ENCODE data around the gene MEGF11. TPM values are rescaled to one million over a fixed set of nuclear protein-coding genes. Genes with fewer than 3 reads are reported as not detected.

MEGF11 gene
- total RNA-seq, 1 donor from 2014 or later, result not detected

DNA sequence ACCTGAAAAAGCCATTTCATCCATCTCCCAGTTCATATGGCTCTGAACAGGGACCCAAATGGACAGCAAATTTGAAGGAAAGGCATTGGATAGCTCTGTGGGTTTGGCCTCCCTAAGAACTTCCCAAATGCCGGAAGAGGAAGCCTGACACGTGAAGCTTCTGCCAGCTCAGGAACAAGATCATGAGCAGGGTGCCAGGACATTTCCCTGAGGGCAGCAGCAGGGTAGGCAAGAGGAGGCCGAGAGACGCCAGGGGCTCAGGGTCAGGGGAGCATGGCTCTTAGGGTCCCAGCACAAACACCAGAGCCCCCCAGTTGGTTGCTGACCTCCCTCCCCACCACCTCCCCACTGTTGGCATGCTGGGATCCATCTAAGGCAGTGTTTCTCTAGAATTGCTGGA lies 187.5 kb downstream of the MEGF11 start:
- Mint-ChIP-seq H3K36me3 (ENCODE audit: low read depth) (no peaks in the 10 kb centered on the region), H3K9me3 (no peaks in the 10 kb centered on the region)
- intact Hi-C loops (cut with micrococcal nuclease), result no loop called here

DNA sequence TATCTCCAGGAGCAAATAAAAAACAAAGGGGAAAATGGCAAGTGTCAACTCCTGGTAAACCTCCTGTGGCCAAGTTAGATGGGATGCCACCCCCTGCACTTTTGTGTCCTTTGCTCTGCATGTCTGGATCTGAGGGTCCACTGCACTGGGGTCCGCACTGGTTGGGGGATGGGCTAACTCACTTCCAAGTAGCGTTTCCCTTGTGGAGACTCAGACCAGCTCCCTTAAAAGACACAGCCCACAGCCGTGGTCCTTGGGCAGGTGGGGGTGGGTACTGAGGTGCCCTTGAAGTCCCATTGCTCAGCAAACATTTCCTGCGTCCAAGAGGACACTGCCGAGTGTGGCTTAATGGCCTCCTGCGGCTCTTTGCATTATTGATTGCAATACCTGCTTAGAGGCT lies 188.2 kb downstream of the MEGF11 start:
- intact Hi-C loops (cut with micrococcal nuclease), result no loop called here
- DNase-seq (ENCODE audit: low spot score), result no peak
- peaks cover 7% of the 10 kb centered on the region for H3K27me3 Mint-ChIP-seq (ENCODE audit: insufficient read depth)
- H3K27ac Mint-ChIP-seq, result no peak overlapping the region
- H3K4me3 Mint-ChIP-seq, result no peak overlapping the region
- no peaks in the 10 kb centered on the region for H3K36me3 Mint-ChIP-seq (ENCODE audit: low read depth)
- H3K4me1 Mint-ChIP-seq (ENCODE audit: low read depth), result no peaks in the 10 kb centered on the region
- no peaks in the 10 kb centered on the region for H3K9me3 Mint-ChIP-seq

More for the DNA sequence above, 187.5 kb downstream of the MEGF11 start:
- DNase-seq (ENCODE audit: low spot score), result no peak
- peaks cover 7% of the 10 kb centered on the region for H3K27me3 Mint-ChIP-seq (ENCODE audit: insufficient read depth)
- no peaks in the 10 kb centered on the region for H3K4me1 Mint-ChIP-seq (ENCODE audit: low read depth)
- no peak overlapping the region for H3K4me3 Mint-ChIP-seq
- no peak overlapping the region for H3K27ac Mint-ChIP-seq

GRCh38 chr15:66063147-66063546 lies 190.4 kb downstream of the MEGF11 start:
- DNase-seq (ENCODE audit: low spot score), result no peak
- H3K27ac Mint-ChIP-seq, result no peak overlapping the region
- no peaks in the 10 kb centered on the region for H3K9me3 Mint-ChIP-seq
- no peaks in the 10 kb centered on the region for H3K36me3 Mint-ChIP-seq (ENCODE audit: low read depth)
- H3K4me3 Mint-ChIP-seq, result no peak overlapping the region
- peaks cover 10% of the 10 kb centered on the region for H3K27me3 Mint-ChIP-seq (ENCODE audit: insufficient read depth)
- H3K4me1 Mint-ChIP-seq (ENCODE audit: low read depth), result no peaks in the 10 kb centered on the region
- intact Hi-C loops (cut with micrococcal nuclease), result no loop called here

DNA sequence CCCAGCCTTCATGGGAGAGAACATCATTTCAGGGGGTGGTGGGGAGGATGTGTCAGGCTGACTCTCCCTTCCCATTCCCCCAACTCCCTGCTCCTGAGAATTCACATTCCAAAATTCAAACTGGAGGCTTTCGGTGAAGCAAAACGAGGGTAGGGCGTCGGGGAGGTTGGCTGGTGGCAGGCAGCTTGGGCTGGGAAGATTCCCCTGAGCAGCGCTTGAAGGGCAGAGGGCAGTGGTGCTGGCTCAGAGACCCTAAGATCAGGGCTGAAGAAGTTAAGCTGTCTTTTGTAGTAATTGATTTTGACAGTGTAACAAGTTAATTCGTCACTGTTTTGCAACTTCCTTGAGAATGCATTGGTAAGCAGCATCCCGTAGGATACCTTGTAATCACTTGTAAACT lies 196.5 kb downstream of the MEGF11 start:
- H3K4me1 Mint-ChIP-seq (ENCODE audit: low read depth), result no peaks in the 10 kb centered on the region
- H3K4me3 Mint-ChIP-seq, result no peak overlapping the region
- no peaks in the 10 kb centered on the region for H3K9me3 Mint-ChIP-seq
- no peak overlapping the region for H3K27ac Mint-ChIP-seq
- DNase-seq (ENCODE audit: low spot score), result no peak
- intact Hi-C loops (cut with micrococcal nuclease), result no loop called here
- H3K27me3 Mint-ChIP-seq (ENCODE audit: insufficient read depth), result peaks cover 12% of the 10 kb centered on the region
- no peaks in the 10 kb centered on the region for H3K36me3 Mint-ChIP-seq (ENCODE audit: low read depth)

DNA sequence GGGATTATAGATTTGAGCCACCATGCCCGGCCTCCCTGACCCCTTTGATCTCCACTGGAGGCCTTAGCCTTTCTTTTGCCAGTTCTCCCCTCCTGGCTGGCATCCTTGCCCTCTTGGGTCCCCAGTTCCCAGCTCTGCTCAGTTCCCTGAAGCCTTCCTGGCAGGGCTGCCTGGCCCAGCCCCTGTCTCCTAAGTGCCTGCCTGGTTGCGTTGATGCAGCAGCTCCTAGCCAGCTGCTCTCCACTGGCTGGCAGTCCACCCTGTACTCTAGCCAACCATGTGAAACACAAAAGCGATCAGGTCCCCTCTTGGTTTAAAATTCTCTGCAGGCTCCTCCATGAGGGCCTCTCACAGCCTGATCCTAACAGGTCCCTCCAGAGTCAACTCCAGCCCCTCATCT lies 199.6 kb downstream of the MEGF11 start:
- Mint-ChIP-seq H3K4me1 (ENCODE audit: low read depth) (no peaks in the 10 kb centered on the region), H3K36me3 (ENCODE audit: low read depth) (no peaks in the 10 kb centered on the region), H3K4me3 (no peak overlapping the region), H3K27me3 (ENCODE audit: insufficient read depth) (peaks cover 13% of the 10 kb centered on the region), H3K9me3 (no peaks in the 10 kb centered on the region), H3K27ac (no peak overlapping the region)
- intact Hi-C loops (cut with micrococcal nuclease), result no loop called here
- no peak for DNase-seq (ENCODE audit: low spot score)

- no peaks in the 10 kb centered on the region for H3K4me1 Mint-ChIP-seq (ENCODE audit: low read depth)
- H3K36me3 Mint-ChIP-seq (ENCODE audit: low read depth), result no peaks in the 10 kb centered on the region
- peaks cover 14% of the 10 kb centered on the region for H3K27me3 Mint-ChIP-seq (ENCODE audit: insufficient read depth)
- H3K9me3 Mint-ChIP-seq, result no peaks in the 10 kb centered on the region
- H3K4me3 Mint-ChIP-seq, result no peak overlapping the region
- intact Hi-C loops (cut with micrococcal nuclease), result no loop called here
- DNase-seq (ENCODE audit: low spot score), result no peak
- no peak overlapping the region for H3K27ac Mint-ChIP-seq
Measured at GRCh38 chr15:66051833-66052232, 201.7 kb downstream of the MEGF11 start.

DNA sequence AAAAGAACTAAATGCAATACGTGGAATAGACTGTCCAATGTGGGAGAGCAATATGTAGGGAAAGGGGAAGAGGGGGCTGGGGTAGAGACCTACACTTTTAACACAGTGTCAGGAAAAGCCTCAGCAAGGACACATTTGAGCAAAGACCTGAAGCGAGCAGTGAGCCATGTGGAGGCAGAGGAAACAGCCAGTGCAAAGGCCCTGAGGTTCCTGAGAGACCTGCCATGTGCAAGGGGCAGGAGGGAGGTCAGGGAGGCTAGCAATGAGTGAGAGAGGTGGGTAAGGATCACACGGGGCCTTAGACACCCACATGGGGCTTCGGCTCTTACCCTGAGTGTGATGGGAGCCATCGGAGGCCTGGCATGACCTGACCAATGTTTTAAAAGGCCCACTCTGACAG lies 203.3 kb downstream of the MEGF11 start:
- intact Hi-C loops (cut with micrococcal nuclease), result no loop called here
- H3K4me1 Mint-ChIP-seq (ENCODE audit: low read depth), result no peaks in the 10 kb centered on the region

GRCh38 chr15:66049353-66049752 lies 204.2 kb downstream of the MEGF11 start:
- intact Hi-C loops (cut with micrococcal nuclease), result no loop called here
- H3K4me3 Mint-ChIP-seq, result no peak overlapping the region
- H3K9me3 Mint-ChIP-seq, result no peaks in the 10 kb centered on the region
- H3K4me1 Mint-ChIP-seq (ENCODE audit: low read depth), result no peaks in the 10 kb centered on the region
- no peak overlapping the region for H3K27ac Mint-ChIP-seq
- H3K27me3 Mint-ChIP-seq (ENCODE audit: insufficient read depth), result peaks cover 11% of the 10 kb centered on the region
- no peaks in the 10 kb centered on the region for H3K36me3 Mint-ChIP-seq (ENCODE audit: low read depth)
- no peak for DNase-seq (ENCODE audit: low spot score)

More for the DNA sequence above, 203.3 kb downstream of the MEGF11 start:
- Mint-ChIP-seq H3K36me3 (ENCODE audit: low read depth) (no peaks in the 10 kb centered on the region), H3K9me3 (no peaks in the 10 kb centered on the region), H3K4me3 (no peak overlapping the region), H3K27me3 (ENCODE audit: insufficient read depth) (peaks cover 14% of the 10 kb centered on the region), H3K27ac (no peak overlapping the region)
- no peak for DNase-seq (ENCODE audit: low spot score)

- Mint-ChIP-seq H3K4me1 (ENCODE audit: low read depth) (no peaks in the 10 kb centered on the region), H3K4me3 (no peak overlapping the region), H3K27me3 (ENCODE audit: insufficient read depth) (peaks cover 9% of the 10 kb centered on the region), H3K36me3 (ENCODE audit: low read depth) (no peaks in the 10 kb centered on the region), H3K27ac (no peak overlapping the region), H3K9me3 (no peaks in the 10 kb centered on the region)
- intact Hi-C loops (cut with micrococcal nuclease), result no loop called here
- DNase-seq (ENCODE audit: low spot score), result no peak
Measured at GRCh38 chr15:66047321-66048024, 206.1 kb downstream of the MEGF11 start.

DNA sequence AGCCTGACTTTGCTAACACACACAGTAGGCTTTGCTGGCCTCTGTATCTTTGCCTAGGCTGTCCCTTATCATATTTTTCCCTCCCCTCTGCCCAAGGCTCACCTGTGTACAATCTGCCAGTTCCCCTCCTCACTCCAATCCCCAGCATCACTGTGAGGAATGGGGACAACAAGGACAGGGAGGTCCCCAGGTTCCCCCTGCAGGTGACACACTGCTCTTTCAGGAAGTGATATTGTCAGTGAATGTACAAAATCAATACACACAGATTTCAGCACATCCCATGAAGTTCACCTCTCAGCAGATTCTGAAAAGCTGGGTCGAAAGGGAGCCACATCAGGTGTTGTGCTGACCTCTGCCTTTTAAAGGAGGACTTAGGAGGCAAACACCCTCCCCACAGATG lies 206.8 kb downstream of the MEGF11 start:
- intact Hi-C loops (cut with micrococcal nuclease), result no loop called here

GRCh38 chr15:66046326-66046725 lies 207.2 kb downstream of the MEGF11 start:
- DNase-seq (ENCODE audit: low spot score), result no peak
- intact Hi-C loops (cut with micrococcal nuclease), result no loop called here
- no peaks in the 10 kb centered on the region for H3K9me3 Mint-ChIP-seq
- no peak overlapping the region for H3K4me3 Mint-ChIP-seq
- H3K4me1 Mint-ChIP-seq (ENCODE audit: low read depth), result no peaks in the 10 kb centered on the region
- H3K36me3 Mint-ChIP-seq (ENCODE audit: low read depth), result no peaks in the 10 kb centered on the region
- H3K27ac Mint-ChIP-seq, result no peak overlapping the region
- H3K27me3 Mint-ChIP-seq (ENCODE audit: insufficient read depth), result peaks cover 16% of the 10 kb centered on the region

More for the DNA sequence above, 206.8 kb downstream of the MEGF11 start:
- no peaks in the 10 kb centered on the region for H3K9me3 Mint-ChIP-seq
- H3K27me3 Mint-ChIP-seq (ENCODE audit: insufficient read depth), result peaks cover 14% of the 10 kb centered on the region
- DNase-seq (ENCODE audit: low spot score), result no peak
- no peak overlapping the region for H3K27ac Mint-ChIP-seq
- H3K36me3 Mint-ChIP-seq (ENCODE audit: low read depth), result no peaks in the 10 kb centered on the region
- H3K4me1 Mint-ChIP-seq (ENCODE audit: low read depth), result no peaks in the 10 kb centered on the region
- H3K4me3 Mint-ChIP-seq, result no peak overlapping the region

DNA sequence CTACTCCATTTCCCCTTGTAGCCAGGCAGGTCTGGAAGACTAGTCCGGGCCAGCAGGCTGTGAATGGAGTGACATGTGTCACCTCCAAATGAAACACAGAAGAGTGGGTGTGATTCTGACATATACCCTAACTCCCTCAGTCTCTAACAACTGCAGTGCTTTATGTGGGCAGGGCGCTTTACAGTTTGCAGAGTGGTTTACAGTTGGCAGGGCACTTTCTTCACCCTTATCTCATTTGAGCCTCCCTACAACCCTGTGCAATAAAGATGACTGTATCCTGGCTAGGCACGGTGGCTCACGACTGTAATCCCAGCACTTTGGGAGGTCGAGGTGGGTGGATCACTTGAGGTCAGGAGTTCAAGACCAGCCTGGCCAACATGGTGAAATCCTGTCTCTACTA lies 208.0 kb downstream of the MEGF11 start:
- Mint-ChIP-seq H3K36me3 (ENCODE audit: low read depth) (no peaks in the 10 kb centered on the region), H3K27ac (no peak overlapping the region), H3K9me3 (no peaks in the 10 kb centered on the region), H3K27me3 (ENCODE audit: insufficient read depth) (peaks cover 16% of the 10 kb centered on the region), H3K4me3 (no peak overlapping the region), H3K4me1 (ENCODE audit: low read depth) (no peaks in the 10 kb centered on the region)
- intact Hi-C loops (cut with micrococcal nuclease), result no loop called here
- no peak for DNase-seq (ENCODE audit: low spot score)

- no peak for DNase-seq (ENCODE audit: low spot score)
- no peak overlapping the region for H3K4me3 Mint-ChIP-seq
- H3K4me1 Mint-ChIP-seq (ENCODE audit: low read depth), result no peaks in the 10 kb centered on the region
- intact Hi-C loops (cut with micrococcal nuclease), result no loop called here
- no peak overlapping the region for H3K27ac Mint-ChIP-seq
- H3K27me3 Mint-ChIP-seq (ENCODE audit: insufficient read depth), result peaks cover 16% of the 10 kb centered on the region
- no peaks in the 10 kb centered on the region for H3K9me3 Mint-ChIP-seq
- no peaks in the 10 kb centered on the region for H3K36me3 Mint-ChIP-seq (ENCODE audit: low read depth)
Measured at GRCh38 chr15:66044837-66045236, 208.7 kb downstream of the MEGF11 start.

- Mint-ChIP-seq H3K36me3 (ENCODE audit: low read depth) (no peaks in the 10 kb centered on the region), H3K4me3 (no peak overlapping the region), H3K4me1 (ENCODE audit: low read depth) (no peaks in the 10 kb centered on the region), H3K27ac (no peak overlapping the region), H3K9me3 (no peaks in the 10 kb centered on the region), H3K27me3 (ENCODE audit: insufficient read depth) (peaks cover 22% of the 10 kb centered on the region)
- intact Hi-C loops (cut with micrococcal nuclease), result no loop called here
- no peak for DNase-seq (ENCODE audit: low spot score)
Measured at GRCh38 chr15:66043264-66043663, 210.3 kb downstream of the MEGF11 start.

All from activated T-helper 1 cell treated with anti-CD3 and anti-CD28 coated beads, Interleukin-12 subunit alpha, Interleukin-12 subunit beta, Interleukin-2, Interleukin-4 antibody, amounts not matched to agents 30 ng/mL and 10 ng/mL and 1 ng/mL, durations not matched to agents 14 hours and 24 hours and 36 hours (primary cell).